H1 (cell line): Measurements from ENCODE around the gene HIPK2. TPM values are rescaled to one million over a fixed set of nuclear protein-coding genes. Genes with fewer than 3 reads are reported as not detected.

Experiments
- CTCF ChIA-PET: fragments of 300-600 bp; sonication (Branson Sonifier 250); formaldehyde crosslinking; loops from one replicate; lab custom pipeline; 2021; ENCODE audit not compliant: partially characterized antibody; lab: Charles Lee
- POLR2A ChIA-PET: fragments of 300-600 bp; sonication (Branson Sonifier 250); formaldehyde crosslinking; loops from one replicate; lab custom pipeline; 2021; ENCODE audit warnings: inconsistent platforms; ENCODE audit not compliant: partially characterized antibody; lab: Charles Lee
- DNase-seq, 2 experiments: peaks; one replicate each; pipeline versions ENCODE4 v3.0.0 to v3.0.0-alpha.2; 2010 to 2022; ENCODE audit warnings: low spot score in 2 of 2, low read depth in 1 of 2, mixed read lengths in 1 of 2
- FAIRE-seq: peaks from 2 replicates; lab custom pipeline; 2011; peaks lifted over from hg19 to GRCh38; lab: Jason Lieb, UNC
- H2AFZ ChIP-seq: 2 replicates; pipeline ENCODE4 v1.8.1; 2012; ENCODE audit warnings: low read length, inconsistent platforms
- H2AK5ac ChIP-seq: 2 replicates; pipeline ENCODE4 v1.6.1; 2013; ENCODE audit warnings: low read depth, low read length
- H2BK120ac ChIP-seq: replicated peaks from 2 replicates; pipeline ENCODE3; 2013; ENCODE audit warnings: low read depth, low read length, inconsistent platforms
- H2BK12ac ChIP-seq: 2 replicates; pipeline ENCODE4 v1.6.1; 2013; ENCODE audit warnings: low read depth, low read length
- H2BK15ac ChIP-seq: 2 replicates; pipeline ENCODE4 v1.6.1; 2013; ENCODE audit warnings: low read length
- H2BK20ac ChIP-seq: 2 replicates; pipeline ENCODE4 v1.6.1; 2013; ENCODE audit warnings: low read length
- H2BK5ac ChIP-seq: 2 replicates; pipeline ENCODE4 v1.6.1; 2013; ENCODE audit warnings: low read depth, low read length
- H3K14ac ChIP-seq: 2 replicates; pipeline ENCODE4 v1.6.1; 2013; ENCODE audit warnings: inconsistent platforms; ENCODE audit not compliant: insufficient read length
- H3K18ac ChIP-seq: 2 replicates; pipeline ENCODE4 v1.6.1; 2013; ENCODE audit warnings: low read length; ENCODE audit errors: extremely low read depth
- H3K23ac ChIP-seq: 2 replicates; pipeline ENCODE4 v1.6.1; 2013; ENCODE audit warnings: inconsistent platforms; ENCODE audit not compliant: insufficient read length
- H3K23me2 ChIP-seq: 2 replicates; pipeline ENCODE4 v1.6.1; 2013; ENCODE audit warnings: low read depth, low read length
- H3K27ac ChIP-seq: 2 replicates; pipeline ENCODE4 v1.6.1; 2011; ENCODE audit warnings: low read depth, low read length, inconsistent platforms
- H3K27me3 ChIP-seq, 4 experiments: replicated peaks in 1 of 4; 1 replicate in 1 of 4; 2 replicates in 3 of 4; pipeline versions ENCODE4 v1.6.1 to v1.8.1; 2011 to 2013; ENCODE audit warnings: low read length in 3 of 4, mild to moderate bottlenecking in 3 of 4, inconsistent platforms in 2 of 4, mixed read lengths in 2 of 4, moderate library complexity in 1 of 4; ENCODE audit not compliant: control insufficient read depth in 3 of 4, insufficient read depth in 3 of 4; ENCODE audit errors: extremely low read depth in 1 of 4
- H3K36me3 ChIP-seq, 4 experiments: 2 replicates each; pipeline versions ENCODE4 v1.6.1 to v1.8.1; 2011 to 2013; ENCODE audit warnings: mild to moderate bottlenecking in 4 of 4, low read length in 3 of 4, moderate library complexity in 2 of 4, control low read depth in 1 of 4, inconsistent platforms in 1 of 4; ENCODE audit not compliant: insufficient read depth in 4 of 4, control insufficient read depth in 2 of 4
- H3K4ac ChIP-seq: replicated peaks from 2 replicates; pipeline ENCODE3; 2013; ENCODE audit warnings: low read length, low read depth, mixed read lengths, inconsistent platforms; ENCODE audit not compliant: insufficient read length
- H3K4me1 ChIP-seq, 4 experiments: replicated peaks in 1 of 4; 1 replicate in 1 of 4; 2 replicates in 3 of 4; pipeline versions ENCODE4 v1.6.1 to v1.8.1; 2011 to 2013; ENCODE audit warnings: low read length in 3 of 4, inconsistent platforms in 2 of 4, mixed read lengths in 1 of 4; ENCODE audit not compliant: insufficient read depth in 4 of 4, control insufficient read depth in 3 of 4
- H3K4me2 ChIP-seq, 2 experiments: 2 replicates each; pipeline versions ENCODE4 v1.6.1 to v1.8.1; 2011 to 2013; ENCODE audit warnings: low read depth in 2 of 2, low read length in 2 of 2, control low read depth in 1 of 2, inconsistent platforms in 1 of 2, mild to moderate bottlenecking in 1 of 2; ENCODE audit not compliant: insufficient read depth in 1 of 2
- H3K4me3 ChIP-seq, 4 experiments: fragments of 200-600, 300-600 bp in 1 of 4; sonication (generic), shearing (Covaris generic), sonication (Bioruptor Twin) in 1 of 4; 2 replicates each; pipeline versions ENCODE4 v1.5.1 to v1.8.1; 2011 to 2016; ENCODE audit warnings: low read length in 4 of 4, low read depth in 3 of 4, control low read depth in 2 of 4, inconsistent platforms in 2 of 4, mild to moderate bottlenecking in 2 of 4, mixed read lengths in 1 of 4, moderate library complexity in 1 of 4; ENCODE audit not compliant: insufficient read depth in 2 of 4; ENCODE audit errors: extremely low read depth in 1 of 4
- H3K56ac ChIP-seq: replicated peaks from 2 replicates; pipeline ENCODE3; 2013; ENCODE audit warnings: low read depth, mild to moderate bottlenecking, mixed read lengths, low read length, inconsistent platforms; ENCODE audit not compliant: insufficient read length
- H3K79me1 ChIP-seq: 2 replicates; pipeline ENCODE4 v1.6.1; 2013; ENCODE audit warnings: low read depth, low read length, control low read depth
- H3K79me2 ChIP-seq, 2 experiments: 2 replicates each; pipeline versions ENCODE4 v1.6.1 to v1.8.1; 2012 to 2013; ENCODE audit warnings: low read length in 2 of 2, mild to moderate bottlenecking in 2 of 2, inconsistent platforms in 1 of 2; ENCODE audit not compliant: insufficient read depth in 2 of 2, control insufficient read depth in 1 of 2
- H3K9ac ChIP-seq, 4 experiments: replicated peaks in 1 of 4; 1 replicate in 1 of 4; 2 replicates in 3 of 4; pipeline versions ENCODE4 v1.6.1 to v1.8.1; 2011 to 2013; ENCODE audit warnings: low read depth in 3 of 4, low read length in 3 of 4, control low read depth in 2 of 4, mild to moderate bottlenecking in 2 of 4, moderate library complexity in 2 of 4, inconsistent platforms in 1 of 4; ENCODE audit errors: extremely low read depth in 1 of 4
- H3K9me3 ChIP-seq, 2 experiments: 2 replicates each; pipeline versions ENCODE4 v1.6.1 to v1.8.1; 2012 to 2013; ENCODE audit warnings: mild to moderate bottlenecking in 2 of 2, moderate library complexity in 2 of 2, control low read depth in 1 of 2, inconsistent platforms in 1 of 2, low read depth in 1 of 2, low read length in 1 of 2, mixed read lengths in 1 of 2; ENCODE audit not compliant: insufficient read depth in 2 of 2
- H4K20me1 ChIP-seq, 2 experiments: replicated peaks in 1 of 2; 2 replicates each; pipeline versions ENCODE3 to v1.8.1; 2011 to 2013; ENCODE audit warnings: inconsistent platforms in 2 of 2, low read length in 2 of 2, mild to moderate bottlenecking in 1 of 2; ENCODE audit not compliant: insufficient read depth in 2 of 2, control insufficient read depth in 1 of 2
- H4K5ac ChIP-seq: 2 replicates; pipeline ENCODE4 v1.6.1; 2013; ENCODE audit warnings: low read length, low read depth, mixed read lengths, inconsistent platforms; ENCODE audit not compliant: insufficient read length
- H4K8ac ChIP-seq: 2 replicates; pipeline ENCODE4 v1.8.0; 2013; ENCODE audit warnings: mild to moderate bottlenecking, moderate library complexity, low read length, inconsistent platforms; ENCODE audit not compliant: insufficient read depth; ENCODE audit errors: extremely low read depth
- H4K91ac ChIP-seq: replicated peaks from 2 replicates; pipeline ENCODE3; 2013; ENCODE audit warnings: low read length, mixed read lengths, inconsistent platforms; ENCODE audit not compliant: insufficient read length
- BACH1 ChIP-seq: IDR thresholded peaks from 2 replicates; pipeline ENCODE4 v1.6.1; 2012; ENCODE audit warnings: low read length, improper control_type of control experiment
- BCL11A ChIP-seq, 2 experiments: IDR thresholded peaks; one replicate each; pipeline ENCODE4 v1.6.1; 2011; ENCODE audit warnings: low read depth in 2 of 2, low read length in 2 of 2, mild to moderate bottlenecking in 2 of 2
- CBX5 ChIP-seq: fragments of 300-800, 300-1000 bp; sonication (generic); IDR thresholded peaks from 2 replicates; pipeline ENCODE4 v1.7.1; 2016; ENCODE audit warnings: antibody characterized with exemption, low read length, low read depth
- EGR1 ChIP-seq: IDR thresholded peaks from 2 replicates; pipeline ENCODE4 v1.6.1; 2011; ENCODE audit warnings: low read depth, low read length, borderline replicate concordance
- FOSL1 ChIP-seq: IDR thresholded peaks from 2 replicates; pipeline ENCODE4 v1.6.1; 2011; ENCODE audit warnings: mild to moderate bottlenecking, low read depth, low read length, moderate library complexity; ENCODE audit not compliant: insufficient read depth
- JUND ChIP-seq: IDR thresholded peaks from 2 replicates; pipeline ENCODE4 v1.6.1; 2011; ENCODE audit warnings: mild to moderate bottlenecking, improper control_type of control experiment, low read length
- NANOG ChIP-seq: IDR thresholded peaks from 2 replicates; pipeline ENCODE4 v1.6.1; 2011; ENCODE audit warnings: low read length, low read depth, mild to moderate bottlenecking, inconsistent platforms; ENCODE audit not compliant: insufficient read depth, poor library complexity, severe bottlenecking
- NRF1 ChIP-seq: IDR thresholded peaks from 2 replicates; pipeline ENCODE4 v1.6.1; 2011; ENCODE audit warnings: mild to moderate bottlenecking, low read depth, low read length, improper control_type of control experiment
- RAD21 ChIP-seq, 2 experiments: IDR thresholded peaks in 1 of 2; conservative IDR thresholded peaks in 1 of 2; 2 replicates each; pipeline ENCODE4 v1.6.1; 2011; ENCODE audit warnings: low read depth in 2 of 2, low read length in 2 of 2, improper control_type of control experiment in 1 of 2, inconsistent platforms in 1 of 2, mild to moderate bottlenecking in 1 of 2, moderate library complexity in 1 of 2
- SIX5 ChIP-seq: IDR thresholded peaks from 2 replicates; pipeline ENCODE4 v1.6.1; 2011; ENCODE audit warnings: mild to moderate bottlenecking, low read depth, low read length
- WGBS, 2 experiments: shearing (Covaris generic) in 1 of 2; methylation state at CpG; one replicate each; pipeline versions ENCODE4 v1.1.6 to v1.1.7; 2013 to 2015; ENCODE audit warnings: low lambda C conversion rate in 2 of 2, mixed read lengths in 2 of 2, inconsistent platforms in 1 of 2, low coverage in 1 of 2, missing lambda C conversion rate in 1 of 2; ENCODE audit not compliant: insufficient replicate concordance in 2 of 2, insufficient coverage in 1 of 2, insufficient read length in 1 of 2; ENCODE audit errors: extremely low coverage in 1 of 2, missing lambda C conversion rate in 1 of 2; 5-methylcytosine and 5-hydroxymethylcytosine counted together
- polyA plus RNA-seq, 7 experiments: library from polyadenylated mRNA; depleted of rRNA in 3 of 7; stranded (reverse) in 5 of 7; unstranded in 2 of 7; fragments of >200 nt in 5 of 7; fragments of 200-250 nt in 2 of 7; gene quantifications; 1 replicate in 5 of 7; 2 replicates in 1 of 7; 4 replicates in 1 of 7; pipeline versions ENCODE4 v1.2.1 to v1.2.3, GENCODE V29; 2011 to 2013; ENCODE audit warnings: missing spikeins in 2 of 7, mixed read lengths in 2 of 7
- total RNA-seq: library from RNA; stranded (reverse); fragmentation: NEBNext Ultra II Directional; extraction: Animal tissue kit (Norgen Biotek cat#: 25700); gene quantifications from 2 replicates; pipeline ENCODE4 v1.2.1, GENCODE V29; 2021
- TF ChIP-seq, protein P1 (sequence below): IDR thresholded peaks from 2 replicates; pipeline ENCODE4 v1.6.1; 2012; ENCODE audit warnings: inconsistent platforms
- TF ChIP-seq, protein P2 (sequence below): IDR thresholded peaks from 2 replicates; pipeline ENCODE4 v1.6.1; 2011; ENCODE audit warnings: low read depth, mild to moderate bottlenecking, low read length; ENCODE audit not compliant: insufficient read depth

Gene HIPK2
- total and polyA plus RNA-seq, 2 of the 8 experiments (the other 6 are each of a cell fraction or from before 2014, with no cell fraction given): 8.3 to 24.3 TPM

DNA sequence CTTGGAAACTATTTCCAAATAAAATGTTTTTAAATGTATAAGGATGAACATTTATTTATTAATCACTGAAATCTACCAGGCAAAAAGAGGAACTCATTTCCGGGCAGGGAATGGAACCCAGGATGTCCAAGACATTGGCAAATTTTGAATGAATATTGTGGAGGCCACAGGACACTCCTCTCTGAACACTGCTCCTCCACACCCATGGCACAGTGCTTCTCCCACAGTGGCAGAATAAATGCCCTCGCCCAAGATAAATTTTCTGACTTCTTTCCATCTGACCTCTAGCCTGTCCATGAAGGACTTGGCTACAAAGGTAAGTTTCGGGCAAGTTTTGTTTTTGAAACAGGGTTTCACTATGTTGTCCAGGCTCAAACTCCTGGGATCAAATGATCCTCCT, 39.0 kb downstream of the HIPK2 start:
- Histone ChIP-seq H3K56ac (no peak overlapping the region), H3K9me3 (no peaks in the 10 kb centered on the region), H3K23me2 (no peaks in the 10 kb centered on the region), H3K9ac (no peak overlapping the region), H4K8ac (no peak overlapping the region), H3K36me3 (no peaks in the 10 kb centered on the region), H3K4me1 (no peaks in the 10 kb centered on the region), H4K5ac (no peak overlapping the region), H2BK5ac (no peak overlapping the region), H2BK12ac (no peak overlapping the region), H2AK5ac (no peak overlapping the region), H3K4ac (no peak overlapping the region), H3K4me3 (no peak overlapping the region), H3K27ac (no peak overlapping the region), H3K18ac (no peak overlapping the region), H3K23ac (no peak overlapping the region), H3K79me2 (peaks cover 0 to 4% of the 10 kb centered on the region in 2 experiments; a peak in 1 of 4 replicates), H2BK20ac (no peak overlapping the region), H3K4me2 (no peak overlapping the region), H2BK120ac (no peak overlapping the region), H4K91ac (no peak overlapping the region), H2BK15ac (no peak overlapping the region), H3K79me1 (peaks cover 4% of the 10 kb centered on the region; the same call in 1 of the 2 replicates), H3K14ac (no peak overlapping the region), H4K20me1 (peaks cover 1 to 3% of the 10 kb centered on the region in 2 experiments), H2AFZ (no peak overlapping the region), H3K27me3 (no peaks in the 10 kb centered on the region)
- FAIRE-seq: no peak
- POLR2A ChIA-PET: interaction anchor here (0.6 kb wide), 1 partner anchor 9 kb away, joined by 3 read pairs; no protein-coding TSS in a partner anchor
- CTCF ChIA-PET: interaction anchor here (0.7 to 2.3 kb wide), 4 partner anchors 13 to 93 kb away, joined by 3 to 11 read pairs (median 4); no protein-coding TSS in a partner anchor
- no peak for DNase-seq
- WGBS, 2 experiments: 92% methylated on average over 3 of the region's 3 CpGs; no CpG with 5 or more reads in 1 of the 2 experiments
- TF ChIP-seq BACH1: no peak
- no peak for TF ChIP-seq FOSL1
- TF ChIP-seq RAD21 (IDR thresholded peaks at IDR 0.05 in 1 of 2, conservative IDR thresholded peaks at IDR 0.05 in 1 of 2; ENCODE audit: low read depth in 2 of 2, low read length in 2 of 2): no peak
- TF ChIP-seq, protein P1, sequence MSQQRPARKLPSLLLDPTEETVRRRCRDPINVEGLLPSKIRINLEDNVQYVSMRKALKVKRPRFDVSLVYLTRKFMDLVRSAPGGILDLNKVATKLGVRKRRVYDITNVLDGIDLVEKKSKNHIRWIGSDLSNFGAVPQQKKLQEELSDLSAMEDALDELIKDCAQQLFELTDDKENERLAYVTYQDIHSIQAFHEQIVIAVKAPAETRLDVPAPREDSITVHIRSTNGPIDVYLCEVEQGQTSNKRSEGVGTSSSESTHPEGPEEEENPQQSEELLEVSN: no peak
- no peak for TF ChIP-seq SIX5
- no peak for TF ChIP-seq NANOG
- no peak for TF ChIP-seq CBX5
- TF ChIP-seq EGR1: no peak
- TF ChIP-seq JUND: no peak
- TF ChIP-seq NRF1: no peak
- TF ChIP-seq, protein P2, sequence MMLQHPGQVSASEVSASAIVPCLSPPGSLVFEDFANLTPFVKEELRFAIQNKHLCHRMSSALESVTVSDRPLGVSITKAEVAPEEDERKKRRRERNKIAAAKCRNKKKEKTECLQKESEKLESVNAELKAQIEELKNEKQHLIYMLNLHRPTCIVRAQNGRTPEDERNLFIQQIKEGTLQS: no peak
- TF ChIP-seq BCL11A (IDR thresholded peaks at IDR 0.05; ENCODE audit: low read depth in 2 of 2, low read length in 2 of 2): no peak
